ENCODE data around the gene BRK1. TPM values are rescaled to one million over a fixed set of nuclear protein-coding genes. Genes with fewer than 3 reads are reported as not detected.
"Not testable (repeated sequence)": the region's sequence is repeated elsewhere in the genome, so short reads cannot be mapped to it uniquely, and the experiment has no call there.

The BRK1 gene
- total and polyA plus RNA-seq, 7 donors = 111 to 260 (median 179) TPM

DNA sequence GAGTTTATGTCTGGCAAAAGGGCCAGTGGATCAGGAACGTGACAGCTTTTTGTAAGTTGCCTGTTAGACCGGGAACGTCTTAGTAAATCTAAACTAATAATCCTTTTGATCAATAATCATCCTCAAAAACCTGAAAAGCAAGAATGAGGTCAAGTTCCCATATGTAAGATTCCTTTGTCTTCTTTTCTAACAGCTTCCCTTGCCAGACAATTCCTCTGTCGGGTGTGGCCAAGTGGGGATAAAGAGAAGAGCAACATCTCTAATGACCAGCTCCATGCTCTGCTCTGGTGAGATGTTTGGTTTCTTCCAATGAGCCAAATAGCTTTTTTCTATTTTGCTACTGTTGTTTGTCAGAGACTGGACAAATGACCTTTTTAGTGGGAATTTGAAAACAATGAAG is 27.2 kb upstream of the BRK1 start:
- DNase-seq = no peak
- Histone ChIP-seq H3K9me3 (no peaks in the 10 kb centered on the region), H3K4me1 (no peaks in the 10 kb centered on the region), H3K27ac (no peak overlapping the region), H3K36me3 (no peaks in the 10 kb centered on the region), H3K4me3 (no peak overlapping the region), H3K27me3 (no peaks in the 10 kb centered on the region)
- TF ChIP-seq POLR2A (IDR thresholded peaks at IDR 0.05) = no peak
- no peak for TF ChIP-seq POLR2AphosphoS5 (IDR thresholded peaks at IDR 0.05)
- TF ChIP-seq CTCF (IDR thresholded peaks at IDR 0.05) = no peak
- no peak for TF ChIP-seq EP300 (IDR thresholded peaks at IDR 0.05)
- 87 to 91% methylated on average over 4 of the region's 4 CpGs for WGBS, 2 donors
- intact Hi-C loops (cut with DNase I) = no loop called here

DNA sequence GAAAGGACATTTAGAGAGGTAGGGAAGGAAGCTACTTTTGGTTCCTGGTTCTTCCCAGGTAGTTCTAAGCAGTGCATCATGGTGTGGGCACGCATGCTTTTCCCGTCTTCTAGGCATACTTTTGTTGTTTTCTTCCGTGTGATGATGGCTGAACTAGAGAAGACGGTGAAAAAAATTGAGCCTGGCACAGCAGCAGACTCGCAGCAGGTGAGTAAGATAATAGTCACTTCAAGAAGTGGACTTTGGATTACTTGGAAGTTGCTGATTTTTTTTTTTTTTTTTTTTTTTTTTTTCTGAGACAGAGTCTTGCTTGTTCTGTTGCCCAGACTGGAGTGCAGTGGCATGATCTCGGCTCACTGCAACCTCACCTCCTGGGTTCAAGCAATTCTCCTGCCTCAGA is 25.3 kb upstream of the BRK1 start:
- H3K4me3 ChIP-seq = no peak overlapping the region
- H3K27me3 ChIP-seq = no peaks in the 10 kb centered on the region
- H3K4me1 ChIP-seq = no peaks in the 10 kb centered on the region
- DNase-seq = no peak
- intact Hi-C loops (cut with DNase I) = no loop called here
- 22 to 72% methylated on average over 6 of the region's 6 CpGs for WGBS, 2 donors
- TF ChIP-seq CTCF (IDR thresholded peaks at IDR 0.05) (no peak), POLR2AphosphoS5 (IDR thresholded peaks at IDR 0.05) (no peak), EP300 (IDR thresholded peaks at IDR 0.05) (no peak), POLR2A (IDR thresholded peaks at IDR 0.05) (no peak)
- H3K9me3 ChIP-seq = no peaks in the 10 kb centered on the region
- no peak overlapping the region for H3K27ac ChIP-seq
- no peaks in the 10 kb centered on the region for H3K36me3 ChIP-seq

DNA sequence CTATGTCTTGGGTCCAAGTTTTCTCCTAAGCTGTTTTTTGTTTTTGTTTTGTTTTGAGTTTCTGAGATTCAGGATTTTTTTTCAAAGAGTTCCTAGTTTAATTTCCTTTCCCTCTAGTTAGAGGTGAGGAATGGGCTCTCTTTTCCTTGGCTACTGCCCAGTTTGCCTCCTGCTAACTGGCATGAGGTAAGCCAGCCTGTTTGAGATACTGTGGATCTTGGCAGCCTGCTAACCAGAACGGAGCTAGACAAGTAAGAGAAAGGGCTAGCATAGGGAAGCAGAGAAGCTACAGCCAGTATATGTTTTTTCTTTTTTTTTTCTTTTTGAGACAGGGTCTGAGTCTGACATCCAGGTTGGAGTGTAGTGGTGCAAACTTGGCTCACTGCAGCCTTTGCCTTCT is 24.7 kb upstream of the BRK1 start:
- WGBS, 2 donors = 60 to 69% methylated on average over 1 of the region's 1 CpG
- H3K27ac ChIP-seq; H3K27me3 ChIP-seq; H3K4me3 ChIP-seq; H3K4me1 ChIP-seq; H3K9me3 ChIP-seq; DNase-seq; intact Hi-C loops (cut with DNase I); H3K36me3 ChIP-seq: not testable (repeated sequence)

- intact Hi-C loops (cut with DNase I); H3K4me3 ChIP-seq; H3K9me3 ChIP-seq; DNase-seq; H3K4me1 ChIP-seq; H3K36me3 ChIP-seq; H3K27ac ChIP-seq; H3K27me3 ChIP-seq: not testable (repeated sequence)
- WGBS, 2 donors = 86 to 94% methylated on average over 2 of the region's 2 CpGs
These were observed 24.1 kb upstream of the BRK1 start for GRCh38 chr3:10091387-10091786.

- Histone ChIP-seq H3K9me3 (no peaks in the 10 kb centered on the region), H3K4me3 (no peak overlapping the region), H3K27me3 (no peaks in the 10 kb centered on the region), H3K36me3 (no peaks in the 10 kb centered on the region), H3K4me1 (no peaks in the 10 kb centered on the region), H3K27ac (no peak overlapping the region)
- no peak for DNase-seq
- intact Hi-C loops (cut with DNase I) = no loop called here
- WGBS, 2 donors = 96% methylated on average over 3 of the region's 3 CpGs
- TF ChIP-seq CTCF (IDR thresholded peaks at IDR 0.05) (no peak), POLR2AphosphoS5 (IDR thresholded peaks at IDR 0.05) (no peak), POLR2A (IDR thresholded peaks at IDR 0.05) (no peak), EP300 (IDR thresholded peaks at IDR 0.05) (no peak)
These were observed 21.8 kb upstream of the BRK1 start for GRCh38 chr3:10093678-10094077.

DNA sequence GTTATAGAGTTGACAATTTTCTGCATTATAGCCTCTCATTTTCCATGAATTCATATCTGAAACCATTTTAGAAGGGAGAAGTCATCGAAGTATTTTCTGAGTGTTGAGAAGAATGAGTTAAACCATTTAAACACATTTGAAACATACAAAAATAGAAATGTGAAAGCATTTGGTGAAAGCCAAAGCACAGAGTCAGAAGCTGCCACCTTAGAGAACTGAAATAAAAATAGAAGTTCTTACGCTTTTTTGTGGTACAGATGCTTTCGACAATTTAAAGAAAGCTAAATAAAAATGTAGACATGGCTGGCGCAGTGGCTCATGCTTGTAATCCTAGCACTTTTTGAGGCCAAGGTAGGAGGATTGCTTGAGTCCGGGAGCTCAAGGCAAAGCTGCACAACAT is 16.4 kb upstream of the BRK1 start:
- Histone ChIP-seq H3K27ac (no peak overlapping the region), H3K36me3 (no peaks in the 10 kb centered on the region), H3K9me3 (no peaks in the 10 kb centered on the region), H3K27me3 (no peaks in the 10 kb centered on the region), H3K4me3 (no peak overlapping the region), H3K4me1 (no peaks in the 10 kb centered on the region)
- WGBS, 2 donors = 96 to 97% methylated on average over 5 of the region's 5 CpGs
- TF ChIP-seq POLR2A (IDR thresholded peaks at IDR 0.05) = no peak
- no peak for TF ChIP-seq CTCF (IDR thresholded peaks at IDR 0.05)
- no peak for TF ChIP-seq EP300 (IDR thresholded peaks at IDR 0.05)
- no peak for TF ChIP-seq POLR2AphosphoS5 (IDR thresholded peaks at IDR 0.05)
- intact Hi-C loops (cut with DNase I) = no loop called here
- no peak for DNase-seq

Measured in sigmoid colon (tissue), 7 donors.